A673 (cell line): ENCODE results near the gene DCAF16.

Source experiments
- EZH2 ChIP-seq: fragments of 200-600 bp; sonication (generic); IDR thresholded peaks from 2 replicates; pipeline ENCODE4 v1.6.1; 2017; ENCODE audit warnings: borderline replicate concordance, low read depth, mild to moderate bottlenecking, mixed read lengths, antibody characterized with exemption, low read length; ENCODE audit not compliant: poor library complexity, severe bottlenecking
- TF ChIP-seq, protein P1 (sequence below): fragments of 300-800, 200-600 bp; sonication (generic); conservative IDR thresholded peaks from 2 replicates; pipeline ENCODE4 v1.5.1; 2017; ENCODE audit warnings: low read depth, mild to moderate bottlenecking, antibody characterized with exemption, low read length, moderate library complexity, mixed read lengths

- TF ChIP-seq, protein P1, sequence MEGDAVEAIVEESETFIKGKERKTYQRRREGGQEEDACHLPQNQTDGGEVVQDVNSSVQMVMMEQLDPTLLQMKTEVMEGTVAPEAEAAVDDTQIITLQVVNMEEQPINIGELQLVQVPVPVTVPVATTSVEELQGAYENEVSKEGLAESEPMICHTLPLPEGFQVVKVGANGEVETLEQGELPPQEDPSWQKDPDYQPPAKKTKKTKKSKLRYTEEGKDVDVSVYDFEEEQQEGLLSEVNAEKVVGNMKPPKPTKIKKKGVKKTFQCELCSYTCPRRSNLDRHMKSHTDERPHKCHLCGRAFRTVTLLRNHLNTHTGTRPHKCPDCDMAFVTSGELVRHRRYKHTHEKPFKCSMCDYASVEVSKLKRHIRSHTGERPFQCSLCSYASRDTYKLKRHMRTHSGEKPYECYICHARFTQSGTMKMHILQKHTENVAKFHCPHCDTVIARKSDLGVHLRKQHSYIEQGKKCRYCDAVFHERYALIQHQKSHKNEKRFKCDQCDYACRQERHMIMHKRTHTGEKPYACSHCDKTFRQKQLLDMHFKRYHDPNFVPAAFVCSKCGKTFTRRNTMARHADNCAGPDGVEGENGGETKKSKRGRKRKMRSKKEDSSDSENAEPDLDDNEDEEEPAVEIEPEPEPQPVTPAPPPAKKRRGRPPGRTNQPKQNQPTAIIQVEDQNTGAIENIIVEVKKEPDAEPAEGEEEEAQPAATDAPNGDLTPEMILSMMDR = no peak
- TF ChIP-seq EZH2 = no peak
These were observed 1.6 kb upstream of the DCAF16 start for GRCh38 chr4:17812125-17812524.
